Lung (tissue), 12 donors: ENCODE data around the gene AGPAT2. TPM values are rescaled to one million over a fixed set of nuclear protein-coding genes. Genes with fewer than 3 reads are reported as not detected.

Experiments used
- ATAC-seq: fragments of 200-7000 bp; cut with Tn5 transposase; one replicate; pipeline ENCODE4 v1.9.1; 2020; ENCODE audit warnings: moderate number of reproducible peaks; ENCODE audit not compliant: insufficient read depth, low FRiP score
- DNase-seq, 3 donors: peaks; one replicate each; pipeline ENCODE4 v3.0.0-alpha.2; 2013 to 2017
- H3K27ac ChIP-seq, 2 donors: one replicate each; pipeline ENCODE4 v1.5.1; 2013; ENCODE audit warnings: mild to moderate bottlenecking in 2 of 2, moderate library complexity in 2 of 2, control low read depth in 1 of 2, inconsistent platforms in 1 of 2, low read depth in 1 of 2, low read length in 1 of 2
- H3K27me3 ChIP-seq, 3 donors: one replicate each; pipeline ENCODE4 v1.5.1; 2013; ENCODE audit warnings: low read length in 2 of 3; ENCODE audit not compliant: control insufficient read depth in 3 of 3, insufficient read depth in 3 of 3
- H3K36me3 ChIP-seq, 4 donors: one replicate each; pipeline ENCODE4 v1.5.1; 2013; ENCODE audit warnings: low read length in 4 of 4, mild to moderate bottlenecking in 1 of 4, moderate library complexity in 1 of 4; ENCODE audit not compliant: control insufficient read depth in 4 of 4, insufficient read depth in 4 of 4
- H3K4me1 ChIP-seq, 5 donors: one replicate each; pipeline ENCODE4 v1.5.1; 2013; ENCODE audit warnings: low read length in 5 of 5, mild to moderate bottlenecking in 2 of 5, moderate library complexity in 1 of 5; ENCODE audit not compliant: control insufficient read depth in 5 of 5, insufficient read depth in 5 of 5
- H3K4me3 ChIP-seq: one replicate; pipeline ENCODE4 v1.5.1; 2013; ENCODE audit warnings: mild to moderate bottlenecking, control low read depth, moderate library complexity
- H3K9ac ChIP-seq, 2 donors: one replicate each; pipeline ENCODE4 v1.5.1; 2013; ENCODE audit warnings: low read length in 2 of 2, control low read depth in 1 of 2; ENCODE audit not compliant: insufficient read depth in 1 of 2
- H3K9me3 ChIP-seq, 4 donors: one replicate each; pipeline ENCODE4 v1.5.1; 2013; ENCODE audit warnings: low read length in 3 of 4, mild to moderate bottlenecking in 1 of 4, moderate library complexity in 1 of 4; ENCODE audit not compliant: control insufficient read depth in 4 of 4, insufficient read depth in 3 of 4
- CTCF ChIP-seq: IDR thresholded peaks from 2 replicates; pipeline ENCODE4 v1.5.1; 2012; ENCODE audit warnings: mild to moderate bottlenecking; ENCODE audit errors: control extremely low read depth, extremely low read depth
- WGBS, 2 donors: extraction: QIAGEN DNeasy Blood & Tissue Kit; methylation state at CpG; one replicate each; pipeline ENCODE4 v1.1.7; 2013; 5-methylcytosine and 5-hydroxymethylcytosine counted together
- polyA plus RNA-seq, 2 donors: library from polyadenylated mRNA; stranded (reverse); fragments of 200-250 nt; gene quantifications; one replicate each; pipeline ENCODE4 v1.2.1, GENCODE V29; 2013
- total RNA-seq, 2 donors: library from RNA; depleted of rRNA in 1 of 2; stranded (reverse); fragments of >200 nt in 1 of 2; gene quantifications; one replicate each; pipeline ENCODE4 v1.2.1, GENCODE V29; 2014 to 2021
- donor health status: control.
- donor health status: control.
- donor health status: Bipolar disorder and iron deficiency.
- donor health status: healthy.
- donor health status: DM: yes; HTN: yes; CAD: no.

The AGPAT2 gene
- total and polyA plus RNA-seq, 4 donors = 81.7 to 277 (median 177) TPM

GRCh38 chr9:136690104-136690805, 3.0 kb upstream of the AGPAT2 start:
- WGBS, 2 donors = 74 to 92% methylated on average over 25 of the region's 25 CpGs
- no peak overlapping the region for H3K4me3 ChIP-seq
- ATAC-seq (no peak), DNase-seq (no peak)
- peaks cover 3 to 29% (median 21%) of the 10 kb centered on the region in 5 donors for H3K4me1 ChIP-seq
- peak overlapping the region; percentile 38 to 81 for H3K27ac ChIP-seq
- no peaks in the 10 kb centered on the region for H3K27me3 ChIP-seq
- no peaks in the 10 kb centered on the region for H3K36me3 ChIP-seq
- no peaks in the 10 kb centered on the region for H3K9me3 ChIP-seq
- TF ChIP-seq CTCF = no peak
- no peak overlapping the region for H3K9ac ChIP-seq

GRCh38 chr9:136689108-136689460, 1.8 kb upstream of the AGPAT2 start:
- 62 to 76% methylated on average over 7 of the region's 7 CpGs for WGBS, 2 donors
- Histone ChIP-seq H3K27me3 (no peaks in the 10 kb centered on the region), H3K36me3 (peaks cover 0 to under 1% (median 0%) of the 10 kb centered on the region in 4 donors), H3K9me3 (no peaks in the 10 kb centered on the region), H3K4me3 (no peak overlapping the region), H3K9ac (no peak overlapping the region), H3K27ac (peak overlapping the region in 1 of 2 donors; percentile 50), H3K4me1 (peaks cover 3 to 32% (median 24%) of the 10 kb centered on the region in 5 donors)
- no peak for TF ChIP-seq CTCF
- ATAC-seq (no peak), DNase-seq (no peak)

GRCh38 chr9:136688274-136689107, 1.2 kb upstream of the AGPAT2 start:
- DNase-seq (peak; percentile 85 to 93 (median 89)), ATAC-seq (no peak)
- WGBS, 2 donors = 65 to 70% methylated on average over 21 of the region's 21 CpGs
- Histone ChIP-seq H3K9ac (no peak overlapping the region), H3K9me3 (no peaks in the 10 kb centered on the region), H3K4me1 (peaks cover 3 to 32% (median 24%) of the 10 kb centered on the region in 5 donors), H3K36me3 (peaks cover 0 to 2% (median 0%) of the 10 kb centered on the region in 4 donors), H3K27ac (peak overlapping the region; percentile 43 to 71), H3K4me3 (no peak overlapping the region), H3K27me3 (no peaks in the 10 kb centered on the region)
- TF ChIP-seq CTCF = no peak
